DOHH2 (cell line): ENCODE results near the gene TRIM47.

Experiments
- H3F3A ChIP-seq: fragments of 200-600 bp; sonication (generic), shearing (Covaris generic); 2 replicates; pipeline ENCODE4 v1.6.0; 2016; ENCODE audit warnings: antibody characterized with exemption, mild to moderate bottlenecking; ENCODE audit not compliant: control insufficient read depth, insufficient read depth
- H3K27ac ChIP-seq: fragments of 200-600 bp; sonication (generic); 2 replicates; pipeline ENCODE4 v1.5.1; 2014; ENCODE audit warnings: low read depth, mild to moderate bottlenecking, low read length, moderate library complexity
- H3K27me3 ChIP-seq: fragments of 200-600 bp; sonication (generic); 2 replicates; pipeline ENCODE4 v1.6.1; 2014; ENCODE audit warnings: mild to moderate bottlenecking, low read length, mixed read lengths; ENCODE audit not compliant: control insufficient read depth
- H3K36me3 ChIP-seq: fragments of 200-600 bp; sonication (generic); 2 replicates; pipeline ENCODE4 v1.6.1; 2014; ENCODE audit warnings: mild to moderate bottlenecking, low read length, moderate library complexity, mixed read lengths; ENCODE audit not compliant: control insufficient read depth
- H3K4me1 ChIP-seq: fragments of 200-600 bp; sonication (generic); 2 replicates; pipeline ENCODE4 v1.6.1; 2014; ENCODE audit warnings: mild to moderate bottlenecking, low read length, mixed read lengths; ENCODE audit not compliant: control insufficient read depth
- H3K4me2 ChIP-seq: fragments of 200-600 bp; sonication (generic); 2 replicates; pipeline ENCODE4 v1.6.0; 2014; ENCODE audit warnings: mild to moderate bottlenecking, low read length, moderate library complexity
- H3K4me3 ChIP-seq: fragments of 200-600 bp; sonication (generic); 2 replicates; pipeline ENCODE4 v1.5.1; 2014; ENCODE audit warnings: mild to moderate bottlenecking, low read length, mixed read lengths
- H3K79me2 ChIP-seq: fragments of 200-600 bp; sonication (generic); 2 replicates; pipeline ENCODE4 v1.6.1; 2014; ENCODE audit warnings: mild to moderate bottlenecking, low read length, mixed read lengths; ENCODE audit not compliant: control insufficient read depth
- H3K9me2 ChIP-seq: fragments of 200-600 bp; sonication (generic); replicated peaks from 2 replicates; pipeline ENCODE4 v1.6.1; 2014; ENCODE audit warnings: mild to moderate bottlenecking, low read length, mixed read lengths; ENCODE audit not compliant: control insufficient read depth
- H3K9me3 ChIP-seq: fragments of 200-600 bp; sonication (generic); 2 replicates; pipeline ENCODE4 v1.6.1; 2014; ENCODE audit warnings: antibody characterized with exemption, low read length, mixed read lengths; ENCODE audit not compliant: control insufficient read depth, insufficient read depth
- H4K20me1 ChIP-seq: fragments of 200-600 bp; sonication (generic); 2 replicates; pipeline ENCODE4 v1.6.0; 2014; ENCODE audit warnings: low read depth, mild to moderate bottlenecking, antibody characterized with exemption, low read length, moderate library complexity; ENCODE audit not compliant: control insufficient read depth, insufficient read depth
- EZH2phosphoT487 ChIP-seq: fragments of 200-600 bp; sonication (generic); IDR thresholded peaks from 2 replicates; pipeline ENCODE4 v1.6.1; 2017; ENCODE audit warnings: borderline replicate concordance, mild to moderate bottlenecking, antibody characterized with exemption, low read length, moderate library complexity, mixed read lengths
- TF ChIP-seq, protein P1 (sequence below): fragments of 200-600 bp; sonication (generic); IDR thresholded peaks from one replicate; pipeline ENCODE4 v1.5.1; 2014; ENCODE audit warnings: antibody characterized with exemption, mild to moderate bottlenecking, low read depth, low read length; ENCODE audit not compliant: poor library complexity, severe bottlenecking

Gene TRIM47

DNA sequence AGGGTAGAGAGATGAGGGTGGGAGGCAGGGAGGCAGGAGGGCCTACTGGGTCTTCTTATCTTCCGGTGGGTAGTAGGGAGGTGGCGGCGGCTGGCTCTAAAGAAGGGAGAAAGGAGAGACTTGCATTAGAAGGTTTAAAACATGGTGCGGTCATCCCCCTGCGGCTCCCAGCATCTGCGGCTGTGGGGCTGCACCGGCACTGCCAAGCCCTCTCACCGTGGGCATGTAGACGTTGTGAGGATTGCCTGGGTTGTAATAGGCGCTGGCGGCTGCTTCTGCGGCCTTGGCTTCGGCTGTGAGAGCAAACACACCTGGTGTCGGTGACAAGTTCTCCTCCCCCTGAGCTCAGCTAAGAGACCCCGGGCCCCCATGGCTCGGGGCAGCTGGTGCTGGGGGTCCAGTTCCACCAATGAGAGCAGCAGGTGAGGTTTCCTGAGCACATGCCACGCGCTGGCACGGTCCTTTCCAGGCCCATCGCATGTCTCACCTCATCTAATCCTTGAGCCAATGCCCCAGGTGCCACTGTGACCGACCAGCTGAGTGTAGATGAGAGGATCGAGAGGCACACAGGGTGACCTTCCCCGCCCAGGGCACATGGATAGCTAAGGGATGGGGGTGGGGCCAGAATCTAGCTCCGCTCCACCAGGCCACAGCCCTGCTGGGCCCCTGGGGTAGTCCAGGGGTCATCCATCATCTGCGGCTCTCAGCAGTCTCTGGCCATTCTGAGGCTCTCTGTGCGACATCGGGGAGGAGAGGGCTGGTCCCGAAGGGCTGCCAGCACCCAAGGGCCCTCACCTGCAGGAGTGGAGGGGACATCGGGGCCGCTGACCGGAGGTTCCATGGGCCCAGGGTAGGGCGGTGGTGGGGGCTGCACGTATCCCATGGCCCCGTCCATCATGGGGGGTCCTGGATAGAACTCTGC lies 31.4 kb downstream of the TRIM47 start:
- Histone ChIP-seq H3K27me3 (no peaks in the 10 kb centered on the region), H3F3A (peaks cover 5% of the 10 kb centered on the region; the same call in 1 of the 2 replicates), H3K4me1 (peaks cover 37% of the 10 kb centered on the region), H3K27ac (no peak overlapping the region), H3K4me2 (no peak overlapping the region), H3K9me3 (no peaks in the 10 kb centered on the region), H3K9me2 (no peaks in the 10 kb centered on the region), H3K36me3 (peaks cover 50% of the 10 kb centered on the region), H3K79me2 (no peaks in the 10 kb centered on the region), H3K4me3 (no peak overlapping the region), H4K20me1 (no peaks in the 10 kb centered on the region)
- TF ChIP-seq, protein P1, sequence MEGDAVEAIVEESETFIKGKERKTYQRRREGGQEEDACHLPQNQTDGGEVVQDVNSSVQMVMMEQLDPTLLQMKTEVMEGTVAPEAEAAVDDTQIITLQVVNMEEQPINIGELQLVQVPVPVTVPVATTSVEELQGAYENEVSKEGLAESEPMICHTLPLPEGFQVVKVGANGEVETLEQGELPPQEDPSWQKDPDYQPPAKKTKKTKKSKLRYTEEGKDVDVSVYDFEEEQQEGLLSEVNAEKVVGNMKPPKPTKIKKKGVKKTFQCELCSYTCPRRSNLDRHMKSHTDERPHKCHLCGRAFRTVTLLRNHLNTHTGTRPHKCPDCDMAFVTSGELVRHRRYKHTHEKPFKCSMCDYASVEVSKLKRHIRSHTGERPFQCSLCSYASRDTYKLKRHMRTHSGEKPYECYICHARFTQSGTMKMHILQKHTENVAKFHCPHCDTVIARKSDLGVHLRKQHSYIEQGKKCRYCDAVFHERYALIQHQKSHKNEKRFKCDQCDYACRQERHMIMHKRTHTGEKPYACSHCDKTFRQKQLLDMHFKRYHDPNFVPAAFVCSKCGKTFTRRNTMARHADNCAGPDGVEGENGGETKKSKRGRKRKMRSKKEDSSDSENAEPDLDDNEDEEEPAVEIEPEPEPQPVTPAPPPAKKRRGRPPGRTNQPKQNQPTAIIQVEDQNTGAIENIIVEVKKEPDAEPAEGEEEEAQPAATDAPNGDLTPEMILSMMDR = no peak
- no peak for TF ChIP-seq EZH2phosphoT487

DNA sequence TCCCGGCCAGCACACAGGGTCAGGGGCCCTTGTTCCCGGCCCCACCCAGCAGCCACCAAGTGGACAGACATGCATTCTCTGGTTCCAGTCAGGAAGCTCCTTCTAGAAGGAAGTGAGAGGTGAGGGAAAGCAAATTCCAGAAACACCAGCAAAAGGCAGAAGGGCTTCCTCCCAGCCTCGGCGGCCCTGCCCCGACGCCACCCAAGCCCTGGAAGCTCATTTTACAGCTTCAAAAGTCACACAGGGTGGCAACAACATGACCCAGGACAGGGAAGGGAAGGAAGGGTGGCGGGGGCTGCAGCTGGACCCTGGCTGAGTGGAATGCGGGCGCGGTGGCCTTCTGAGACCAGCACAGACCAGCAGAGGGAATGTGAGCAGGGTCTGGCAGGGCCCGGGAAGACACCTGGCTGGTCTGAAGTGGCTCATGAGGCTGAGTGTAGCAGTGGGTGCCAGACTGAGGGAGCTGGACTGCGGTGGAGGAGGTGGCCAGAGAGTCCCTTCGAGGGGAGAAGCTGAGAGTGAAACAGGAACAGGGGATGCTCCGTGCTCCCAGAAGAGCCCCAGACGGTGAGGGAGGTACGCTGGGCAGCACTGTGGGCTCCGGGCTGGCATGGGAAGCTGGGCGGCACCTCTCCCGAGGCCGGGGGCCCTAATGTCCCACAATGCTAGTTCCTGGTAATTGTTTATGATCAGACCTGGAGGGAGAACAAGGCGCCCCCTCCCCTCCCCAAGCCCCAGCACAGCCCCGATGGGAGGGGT lies 32.3 kb downstream of the TRIM47 start:
- no peaks in the 10 kb centered on the region for H3K9me3 ChIP-seq
- H3K79me2 ChIP-seq = no peaks in the 10 kb centered on the region
- TF ChIP-seq EZH2phosphoT487 = no peak
- TF ChIP-seq, protein P1 = no peak
- no peaks in the 10 kb centered on the region for H3K27me3 ChIP-seq
- peaks cover 37% of the 10 kb centered on the region for H3K4me1 ChIP-seq
- H3F3A ChIP-seq = peaks cover 5% of the 10 kb centered on the region; the same call in 1 of the 2 replicates
- H3K36me3 ChIP-seq = peaks cover 46% of the 10 kb centered on the region
- H3K27ac ChIP-seq = peak overlapping the region; percentile 57
- H3K4me3 ChIP-seq = peak overlapping the region; percentile 79; the same call in 1 of the 2 replicates
- H4K20me1 ChIP-seq = no peaks in the 10 kb centered on the region
- H3K4me2 ChIP-seq = peak overlapping the region; percentile 96
- no peaks in the 10 kb centered on the region for H3K9me2 ChIP-seq

DNA sequence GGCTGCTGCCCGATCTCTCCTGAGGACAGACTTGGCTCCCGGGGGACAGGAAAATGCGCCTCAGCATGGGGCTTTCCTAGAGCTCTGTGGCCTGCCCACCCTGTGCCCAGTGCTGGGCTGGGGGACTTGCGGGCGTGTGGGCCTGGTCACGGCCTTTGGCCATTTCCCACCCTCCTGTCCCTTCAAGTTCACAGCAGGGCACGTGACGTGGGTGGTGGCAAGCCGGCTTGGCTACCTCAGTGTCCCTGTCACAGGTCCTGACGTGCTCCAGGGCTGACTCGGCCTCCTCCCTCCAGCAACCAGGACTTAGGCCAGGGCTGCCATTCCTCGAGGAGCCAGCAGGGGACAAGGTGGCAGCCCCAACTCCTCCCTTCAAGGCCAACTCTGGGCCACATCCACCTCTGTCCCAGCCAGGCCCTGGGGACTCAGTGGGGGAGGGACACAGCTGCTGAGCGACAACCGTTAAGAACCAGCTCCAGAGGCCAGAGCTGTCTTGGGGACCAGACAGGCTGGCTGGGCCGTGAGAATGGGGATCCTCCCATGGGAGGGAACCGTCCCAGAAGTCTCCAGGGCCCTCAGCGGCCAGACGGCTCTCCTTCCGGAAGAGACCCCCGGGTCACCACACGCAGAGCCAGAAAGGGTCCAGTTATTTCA lies 33.2 kb downstream of the TRIM47 start:
- no peak for TF ChIP-seq EZH2phosphoT487
- TF ChIP-seq, protein P1 = peak; percentile 78
- Histone ChIP-seq H3K9me2 (no peaks in the 10 kb centered on the region), H3K4me2 (peak overlapping the region; percentile 96), H3K36me3 (peaks cover 39% of the 10 kb centered on the region), H3K27ac (peak overlapping the region; percentile 57), H3K79me2 (no peaks in the 10 kb centered on the region), H3K27me3 (no peaks in the 10 kb centered on the region), H3F3A (peaks cover 5% of the 10 kb centered on the region; the same call in 1 of the 2 replicates), H3K4me3 (peak overlapping the region; percentile 79), H3K4me1 (peaks cover 37% of the 10 kb centered on the region), H4K20me1 (no peaks in the 10 kb centered on the region), H3K9me3 (no peaks in the 10 kb centered on the region)
